Ovary (tissue), 9 donors: ENCODE data around the gene HLA-DPB1. TPM values are rescaled to one million over a fixed set of nuclear protein-coding genes. Genes with fewer than 3 reads are reported as not detected.

Experiments used
- DNase-seq, 5 donors: peaks; one replicate each; pipeline ENCODE4 v3.0.0-alpha.2; 2019 to 2020
- H3K27ac ChIP-seq, 2 donors: fragments of 200-600 bp; one replicate each; pipeline versions ENCODE4 v1.5.1 to v1.8.0; 2019 to 2022
- H3K27me3 ChIP-seq: fragments of 200-600 bp; one replicate; pipeline ENCODE4 v1.8.0; 2022
- H3K36me3 ChIP-seq: fragments of 200-600 bp; sonication (generic); one replicate; pipeline ENCODE4 v1.5.1; 2019
- H3K4me1 ChIP-seq: one replicate; pipeline ENCODE4 v1.8.1; 2013; ENCODE audit warnings: mild to moderate bottlenecking, moderate library complexity; ENCODE audit not compliant: insufficient read depth
- H3K4me3 ChIP-seq: fragments of 200-600 bp; sonication (generic); one replicate; pipeline ENCODE4 v1.5.1; 2017
- H3K9me3 ChIP-seq, 2 donors: fragments of 200-600 bp in 1 of 2; sonication (generic) in 1 of 2; one replicate each; pipeline versions ENCODE4 v1.5.1 to v1.8.1; 2013 to 2019; ENCODE audit warnings: mild to moderate bottlenecking in 1 of 2, moderate library complexity in 1 of 2
- CTCF ChIP-seq, 3 donors: fragments of 450-650 bp in 2 of 3; fragments of 200-600 bp in 1 of 3; IDR thresholded peaks; one replicate each; pipeline versions ENCODE4 v1.5.1 to v1.8.0; 2016 to 2022; ENCODE audit warnings: antibody characterized with exemption in 3 of 3, mild to moderate bottlenecking in 1 of 3
- EP300 ChIP-seq: sonication (generic); formaldehyde crosslinking; IDR thresholded peaks from one replicate; pipeline ENCODE4 v1.6.1; 2017; ENCODE audit warnings: antibody characterized with exemption
- POLR2A ChIP-seq: fragments of 450-650 bp; IDR thresholded peaks from one replicate; pipeline ENCODE4 v1.6.1; 2017; ENCODE audit warnings: antibody characterized with exemption, mild to moderate bottlenecking, moderate library complexity
- WGBS, 3 donors: extraction: QIAGEN DNeasy Blood & Tissue Kit in 1 of 3; methylation state at CpG; one replicate each; pipeline versions ENCODE4 v1.1.5 to v1.1.7; 2013 to 2017; 5-methylcytosine and 5-hydroxymethylcytosine counted together
- intact Hi-C, 4 donors: fragments of 100-400 bp; cut with DNase I; formaldehyde crosslinking; loops; one replicate each; pipeline versions ENCODE4 v1.11.0 to v1.15.1; 2022 to 2023
- polyA plus RNA-seq, 2 donors: library from polyadenylated mRNA; stranded (reverse); fragments of 200-250 nt in 1 of 2; fragments of 350-450 nt in 1 of 2; fragmentation: Illumina TruSeq in 1 of 2; extraction: RNeasy Lipid Tissue Mini Kit (QIAGEN cat#74804) in 1 of 2; gene quantifications; one replicate each; pipeline ENCODE4 v1.2.3, GENCODE V29; 2013 to 2014
- total RNA-seq, 7 donors: library from RNA; depleted of rRNA in 2 of 7; stranded (reverse); fragments of >200 nt in 2 of 7; fragmentation: NEBNext Ultra II Directional in 3 of 7; extraction: Animal tissue kit (Norgen Biotek cat#: 25700) in 3 of 7; gene quantifications; one replicate each; pipeline versions ENCODE4 v1.1.0 to v1.2.4, GENCODE V29; 2016 to 2023
- donor health status: DM: no; HTN: no; CAD: no; lungs with moderate emphysema.
- donor health status: DM: no; HTN: no; CAD: no.
- donor health status: Bipolar disorder and iron deficiency.
- donor health status: DM: yes; HTN: yes; CAD: no.
- donor health status: DM: no; HTN: no; CAD: no.
- donor health status: DM: yes; HTN: yes; CAD: no.

Gene HLA-DPB1
- total and polyA plus RNA-seq, 9 donors: 19.4 to 120 (median 44.7) TPM

GRCh38 chr6:33073431-33073871 lies 2.3 kb upstream of the HLA-DPB1 start, which contains the start of gene HLA-DPA1:
TSS of gene HLA-DPA1 (minus strand) at chr6:33073649.
- no peaks in the 10 kb centered on the region for H3K27me3 ChIP-seq
- intact Hi-C loops: no loop called here
- H3K4me1 ChIP-seq: no peaks in the 10 kb centered on the region
- no peaks in the 10 kb centered on the region for H3K9me3 ChIP-seq
- no peak within 1 kb of the TSS for H3K4me3 ChIP-seq
- no peak within 1 kb of the TSS for H3K27ac ChIP-seq
- no peaks in the 10 kb centered on the region for H3K36me3 ChIP-seq
- WGBS, 3 donors: 59 to 64% (median 61%) methylated on average over 8 of the region's 8 CpGs
- no peak for TF ChIP-seq CTCF (IDR thresholded peaks at IDR 0.05)
- TF ChIP-seq POLR2A: no peak
- TF ChIP-seq EP300: no peak
- no peak for DNase-seq

GRCh38 chr6:33075208-33075567 lies 602 bp upstream of the HLA-DPB1 start:
- Histone ChIP-seq H3K27me3 (no peaks in the 10 kb centered on the region), H3K9me3 (no peaks in the 10 kb centered on the region), H3K4me3 (no peak overlapping the region), H3K36me3 (no peaks in the 10 kb centered on the region), H3K4me1 (no peaks in the 10 kb centered on the region), H3K27ac (no peak overlapping the region)
- 85 to 92% (median 89%) methylated on average over 4 of the region's 4 CpGs for WGBS, 3 donors
- intact Hi-C loops: no loop called here
- no peak for TF ChIP-seq CTCF (IDR thresholded peaks at IDR 0.05)
- no peak for TF ChIP-seq POLR2A
- no peak for TF ChIP-seq EP300
- no peak for DNase-seq

- DNase-seq: no peak
- 82 to 85% (median 84%) methylated on average over 3 of the region's 3 CpGs for WGBS, 3 donors
- no peaks in the 10 kb centered on the region for H3K36me3 ChIP-seq
- H3K27me3 ChIP-seq: no peaks in the 10 kb centered on the region
- H3K4me1 ChIP-seq: peaks cover 1% of the 10 kb centered on the region
- no peak overlapping the region for H3K27ac ChIP-seq
- intact Hi-C loops: no loop called here
- H3K4me3 ChIP-seq: peak overlapping the region; percentile 5
- no peaks in the 10 kb centered on the region for H3K9me3 ChIP-seq
- TF ChIP-seq CTCF (IDR thresholded peaks at IDR 0.05) (no peak), EP300 (no peak), POLR2A (no peak)
These were observed 680 bp downstream of the HLA-DPB1 start for GRCh38 chr6:33076406-33076934.

- no peaks in the 10 kb centered on the region for H3K9me3 ChIP-seq
- no peak for DNase-seq
- H3K27ac ChIP-seq: no peak overlapping the region
- H3K27me3 ChIP-seq: no peaks in the 10 kb centered on the region
- no peak overlapping the region for H3K4me3 ChIP-seq
- TF ChIP-seq EP300: no peak
- TF ChIP-seq CTCF (IDR thresholded peaks at IDR 0.05): no peak
- H3K4me1 ChIP-seq: peaks cover 2% of the 10 kb centered on the region
- intact Hi-C loops: no loop called here
- WGBS, 3 donors: 49 to 85% (median 54%) methylated on average over 5 of the region's 5 CpGs
- no peaks in the 10 kb centered on the region for H3K36me3 ChIP-seq
These were observed 2.1 kb downstream of the HLA-DPB1 start for GRCh38 chr6:33077908-33078307.
